Neural cell (in vitro differentiated cells): Measurements from ENCODE around the gene DNAL1.

ENCODE experiments used
- CTCF ChIP-seq: fragments of 450-650 bp; IDR thresholded peaks from 2 replicates; pipeline ENCODE4 v1.5.1; 2014; ENCODE audit warnings: antibody characterized with exemption, mild to moderate bottlenecking, moderate library complexity; ENCODE audit not compliant: poor library complexity, severe bottlenecking
- EP300 ChIP-seq: fragments of 450-650 bp; conservative IDR thresholded peaks from 2 replicates; pipeline ENCODE4 v1.6.1; 2014; ENCODE audit warnings: antibody characterized with exemption, mild to moderate bottlenecking, moderate library complexity; ENCODE audit not compliant: poor library complexity, severe bottlenecking
- EZH2 ChIP-seq: fragments of 200-600, 300-800 bp; shearing (Covaris generic), sonication (generic); IDR thresholded peaks from 2 replicates; pipeline ENCODE4 v1.6.1; 2014; ENCODE audit warnings: antibody characterized with exemption, low read length, borderline replicate concordance, mild to moderate bottlenecking; ENCODE audit not compliant: insufficient read depth, poor library complexity, severe bottlenecking

- no peak for TF ChIP-seq CTCF
- no peak for TF ChIP-seq EP300
- TF ChIP-seq EZH2 = no peak
These were observed 17.7 kb downstream of the DNAL1 start for GRCh38 chr14:73662487-73662943.
